H1 (cell line): ENCODE data around the gene ISG15. TPM values are rescaled to one million over a fixed set of nuclear protein-coding genes. Genes with fewer than 3 reads are reported as not detected.

Source experiments
- CBX5 ChIP-seq: fragments of 300-800, 300-1000 bp; sonication (generic); IDR thresholded peaks from 2 replicates; pipeline ENCODE4 v1.7.1; 2016; ENCODE audit warnings: antibody characterized with exemption, low read length, low read depth
- EZH2 ChIP-seq: fragments of 200-600 bp; sonication (generic); IDR thresholded peaks from 2 replicates; pipeline ENCODE4 v1.7.1; 2012; ENCODE audit warnings: low read depth, mild to moderate bottlenecking, moderate library complexity, low read length, inconsistent platforms; ENCODE audit not compliant: severe bottlenecking
- RXRA ChIP-seq: IDR thresholded peaks from 2 replicates; pipeline ENCODE4 v1.6.1; 2011; ENCODE audit warnings: low read depth, mild to moderate bottlenecking, low read length, moderate library complexity; ENCODE audit not compliant: insufficient read depth
- YY1 ChIP-seq: IDR thresholded peaks from 2 replicates; pipeline ENCODE4 v1.6.1; 2011; ENCODE audit warnings: low read depth, mild to moderate bottlenecking, low read length
- polyA plus RNA-seq, 7 experiments: library from polyadenylated mRNA; depleted of rRNA in 3 of 7; stranded (reverse) in 5 of 7; unstranded in 2 of 7; fragments of >200 nt in 5 of 7; fragments of 200-250 nt in 2 of 7; gene quantifications; 1 replicate in 5 of 7; 2 replicates in 1 of 7; 4 replicates in 1 of 7; pipeline versions ENCODE4 v1.2.1 to v1.2.3, GENCODE V29; 2011 to 2013; ENCODE audit warnings: missing spikeins in 2 of 7, mixed read lengths in 2 of 7
- total RNA-seq: library from RNA; stranded (reverse); fragmentation: NEBNext Ultra II Directional; extraction: Animal tissue kit (Norgen Biotek cat#: 25700); gene quantifications from 2 replicates; pipeline ENCODE4 v1.2.1, GENCODE V29; 2021
- TF ChIP-seq, protein P1 (sequence below), 3 experiments: IDR thresholded peaks; 1 replicate in 2 of 3; 2 replicates in 1 of 3; pipeline versions ENCODE4 v1.5.1 to v1.6.1; 2011; ENCODE audit warnings: low read length in 3 of 3, mild to moderate bottlenecking in 3 of 3, inconsistent platforms in 2 of 3, low read depth in 1 of 3, moderate library complexity in 1 of 3; ENCODE audit not compliant: insufficient read depth in 1 of 3; ENCODE audit errors: control extremely low read depth in 1 of 3

The ISG15 gene
- total and polyA plus RNA-seq, 2 of the 8 experiments (the other 6 are each of a cell fraction or from before 2014, with no cell fraction given) = 29.3 to 121 TPM

DNA sequence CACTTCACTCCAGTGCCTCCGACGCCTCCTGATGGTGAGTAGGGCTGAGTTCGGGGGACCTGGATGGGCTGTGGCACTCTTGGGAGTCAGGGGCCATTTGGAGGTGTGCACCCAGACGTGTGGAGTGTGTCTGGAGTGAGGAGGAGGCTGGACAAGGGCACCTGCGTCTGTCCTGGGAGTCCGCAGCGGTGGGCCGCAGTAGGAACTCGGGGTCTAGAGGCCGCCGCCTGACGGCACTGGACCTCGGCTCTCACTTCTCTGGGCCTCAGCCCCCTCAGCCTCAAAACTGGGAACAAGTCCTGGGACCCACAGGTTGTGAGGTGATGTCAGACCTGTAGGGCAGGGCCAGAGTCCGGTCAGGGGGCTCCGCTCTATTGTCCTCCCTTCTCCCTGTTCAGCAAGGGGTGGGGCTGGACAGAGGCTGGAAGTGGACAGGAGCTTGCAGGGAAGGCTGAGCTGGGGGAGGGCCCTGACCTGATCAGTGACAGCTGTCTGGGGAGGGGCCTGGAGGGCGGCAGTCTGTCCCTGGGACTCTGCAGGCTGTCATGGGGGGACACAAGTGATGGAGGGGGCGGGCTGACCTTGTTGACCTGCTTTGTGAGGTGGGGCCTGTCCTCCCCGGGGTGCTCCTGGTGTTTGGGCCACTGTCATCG, 22.1 kb downstream of the ISG15 start (continued):
- TF ChIP-seq, protein P1, sequence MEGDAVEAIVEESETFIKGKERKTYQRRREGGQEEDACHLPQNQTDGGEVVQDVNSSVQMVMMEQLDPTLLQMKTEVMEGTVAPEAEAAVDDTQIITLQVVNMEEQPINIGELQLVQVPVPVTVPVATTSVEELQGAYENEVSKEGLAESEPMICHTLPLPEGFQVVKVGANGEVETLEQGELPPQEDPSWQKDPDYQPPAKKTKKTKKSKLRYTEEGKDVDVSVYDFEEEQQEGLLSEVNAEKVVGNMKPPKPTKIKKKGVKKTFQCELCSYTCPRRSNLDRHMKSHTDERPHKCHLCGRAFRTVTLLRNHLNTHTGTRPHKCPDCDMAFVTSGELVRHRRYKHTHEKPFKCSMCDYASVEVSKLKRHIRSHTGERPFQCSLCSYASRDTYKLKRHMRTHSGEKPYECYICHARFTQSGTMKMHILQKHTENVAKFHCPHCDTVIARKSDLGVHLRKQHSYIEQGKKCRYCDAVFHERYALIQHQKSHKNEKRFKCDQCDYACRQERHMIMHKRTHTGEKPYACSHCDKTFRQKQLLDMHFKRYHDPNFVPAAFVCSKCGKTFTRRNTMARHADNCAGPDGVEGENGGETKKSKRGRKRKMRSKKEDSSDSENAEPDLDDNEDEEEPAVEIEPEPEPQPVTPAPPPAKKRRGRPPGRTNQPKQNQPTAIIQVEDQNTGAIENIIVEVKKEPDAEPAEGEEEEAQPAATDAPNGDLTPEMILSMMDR (IDR thresholded peaks at IDR 0.05; ENCODE audit: control extremely low read depth in 1 of 3, insufficient read depth in 1 of 3, low read depth in 1 of 3, low read length in 3 of 3) = peak in 2 of 3 experiments; percentile 23 to 33; a peak in 2 of 4 replicates
- TF ChIP-seq RXRA (no peak), EZH2 (peak; percentile 4), YY1 (no peak), CBX5 (no peak)
